AG09319 (cell line): ENCODE results near the gene TIMM10B.

ENCODE experiments used
- DNase-seq: peaks from one replicate; pipeline ENCODE4 v3.0.0-alpha.2; 2010; ENCODE audit warnings: low read depth; ENCODE audit errors: extremely low read depth
- TF ChIP-seq, protein P1 (sequence below): IDR thresholded peaks from 2 replicates; pipeline ENCODE4 v1.5.1; 2011; ENCODE audit warnings: low read depth, mild to moderate bottlenecking, inconsistent platforms, low read length, moderate library complexity

TIMM10B gene

GRCh38 chr11:6440906-6441358 is 40.4 kb upstream of the TIMM10B start, which contains the start of gene HPX:
Gene HPX (minus strand): TSS chr11:6440987. CDS start chr11:6440963, 24 bp downstream.
- TF ChIP-seq, protein P1, sequence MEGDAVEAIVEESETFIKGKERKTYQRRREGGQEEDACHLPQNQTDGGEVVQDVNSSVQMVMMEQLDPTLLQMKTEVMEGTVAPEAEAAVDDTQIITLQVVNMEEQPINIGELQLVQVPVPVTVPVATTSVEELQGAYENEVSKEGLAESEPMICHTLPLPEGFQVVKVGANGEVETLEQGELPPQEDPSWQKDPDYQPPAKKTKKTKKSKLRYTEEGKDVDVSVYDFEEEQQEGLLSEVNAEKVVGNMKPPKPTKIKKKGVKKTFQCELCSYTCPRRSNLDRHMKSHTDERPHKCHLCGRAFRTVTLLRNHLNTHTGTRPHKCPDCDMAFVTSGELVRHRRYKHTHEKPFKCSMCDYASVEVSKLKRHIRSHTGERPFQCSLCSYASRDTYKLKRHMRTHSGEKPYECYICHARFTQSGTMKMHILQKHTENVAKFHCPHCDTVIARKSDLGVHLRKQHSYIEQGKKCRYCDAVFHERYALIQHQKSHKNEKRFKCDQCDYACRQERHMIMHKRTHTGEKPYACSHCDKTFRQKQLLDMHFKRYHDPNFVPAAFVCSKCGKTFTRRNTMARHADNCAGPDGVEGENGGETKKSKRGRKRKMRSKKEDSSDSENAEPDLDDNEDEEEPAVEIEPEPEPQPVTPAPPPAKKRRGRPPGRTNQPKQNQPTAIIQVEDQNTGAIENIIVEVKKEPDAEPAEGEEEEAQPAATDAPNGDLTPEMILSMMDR: no peak
- DNase-seq: no peak

- TF ChIP-seq, protein P1: no peak
- no peak for DNase-seq
These were observed 38.9 kb upstream of the TIMM10B start for GRCh38 chr11:6442441-6442840.

DNA sequence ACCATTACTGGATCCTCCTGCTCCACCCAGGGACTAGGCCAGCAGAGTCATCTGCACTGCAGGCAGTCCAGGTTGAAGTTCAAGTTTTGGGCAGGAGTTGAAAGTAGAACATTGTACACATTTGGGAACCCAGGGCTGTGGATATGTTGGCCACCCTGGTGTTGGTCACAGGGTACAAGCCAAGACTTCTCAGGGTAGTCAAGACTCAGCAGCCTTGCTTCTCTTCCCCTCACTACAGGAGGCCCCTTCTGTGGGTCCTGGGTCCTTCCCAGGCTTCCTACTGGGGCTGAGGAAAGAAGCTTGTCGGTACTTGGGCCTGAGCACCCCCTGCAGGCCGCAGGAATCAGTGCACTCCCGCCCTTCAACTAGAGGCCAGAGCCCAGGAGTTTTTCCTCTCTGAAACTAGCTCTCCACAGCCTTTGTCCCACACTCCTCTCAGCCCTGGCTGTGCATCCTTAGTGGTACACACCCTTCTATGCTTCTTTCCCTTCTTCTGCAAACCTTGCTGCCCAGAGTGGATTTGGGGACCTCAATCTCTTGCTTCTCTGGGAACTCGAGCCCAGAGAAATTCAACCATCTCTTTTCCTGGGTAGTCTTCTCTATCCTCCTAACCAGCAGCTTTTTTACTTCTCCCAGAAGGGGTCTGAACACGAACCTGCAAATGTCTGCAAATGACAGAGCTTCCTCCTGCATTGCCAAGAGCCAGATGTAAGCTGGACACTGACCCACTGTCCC is 37.9 kb upstream of the TIMM10B start:
- TF ChIP-seq, protein P1: peak; percentile 90
- peak; percentile 14 for DNase-seq

DNA sequence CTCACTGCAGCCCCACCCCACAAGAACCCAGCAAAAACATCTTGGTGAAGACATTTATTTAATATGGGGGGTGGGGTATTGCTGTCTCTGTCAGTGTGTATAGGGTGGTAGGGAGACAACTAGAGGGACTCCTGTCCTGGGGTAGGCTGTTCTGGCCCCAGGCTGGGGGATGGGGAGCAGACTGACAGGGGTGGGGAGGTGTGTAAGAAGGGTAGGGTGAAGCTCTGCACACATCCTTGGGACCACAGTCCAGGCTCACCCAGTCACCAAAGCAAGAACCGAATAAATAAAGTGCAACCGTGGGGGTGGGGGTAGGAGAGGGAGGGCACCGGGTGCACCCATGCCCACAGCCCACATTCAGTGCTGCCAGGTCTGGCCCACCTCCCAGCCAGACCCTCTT is 32.7 kb upstream of the TIMM10B start:
- DNase-seq: no peak
- TF ChIP-seq, protein P1: no peak

GRCh38 chr11:6452219-6452618 is 29.1 kb upstream of the TIMM10B start:
- no peak for DNase-seq
- TF ChIP-seq, protein P1: no peak

DNA sequence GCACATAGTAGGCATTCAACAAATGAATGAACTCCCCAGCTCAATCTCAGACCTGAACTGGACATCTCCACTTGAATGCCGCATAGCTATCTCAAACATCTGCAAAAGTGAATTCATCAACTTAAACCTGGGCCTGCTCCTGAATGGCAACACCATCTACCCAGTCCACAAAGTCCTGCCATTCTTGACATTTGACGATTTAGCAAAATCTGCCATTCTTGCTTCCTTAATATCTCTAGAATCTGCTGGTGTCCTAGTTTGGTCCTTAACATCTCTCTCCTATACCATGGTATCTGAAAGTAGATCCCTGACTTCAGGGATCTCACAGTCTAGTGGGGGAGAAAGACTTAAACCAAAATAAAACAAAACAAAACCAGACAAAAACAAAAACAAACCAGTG is 28.1 kb upstream of the TIMM10B start:
- no peak for DNase-seq
- TF ChIP-seq, protein P1: no peak

DNA sequence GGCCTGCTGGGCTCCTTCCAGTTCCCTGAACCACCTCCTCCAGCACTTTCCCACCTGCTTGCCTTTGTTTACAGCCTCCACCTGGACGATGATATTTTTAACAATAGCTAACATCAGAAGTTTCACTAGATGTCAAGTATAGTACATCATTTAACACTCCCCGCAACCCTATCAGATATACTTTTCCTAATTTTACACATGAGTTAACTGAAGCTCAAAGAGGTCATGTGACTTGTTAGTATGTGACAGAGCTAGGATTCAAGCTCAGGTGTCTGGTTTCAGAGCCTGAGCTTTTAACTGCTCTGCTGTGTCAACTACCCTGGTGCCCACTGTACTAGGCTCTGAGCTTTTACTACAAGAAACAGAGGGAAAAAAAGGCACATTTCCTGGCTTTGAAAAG is 26.2 kb upstream of the TIMM10B start:
- DNase-seq: no peak
- TF ChIP-seq, protein P1: no peak
